Lower leg skin (tissue), 3 donors: ENCODE data around the gene ELF5.

Experiments used
- CTCF ChIP-seq, 3 donors: fragments of 450-650 bp; IDR thresholded peaks; one replicate each; pipeline ENCODE4 v1.5.1; 2016; ENCODE audit warnings: antibody characterized with exemption in 3 of 3, mild to moderate bottlenecking in 3 of 3, moderate library complexity in 2 of 3
- POLR2A ChIP-seq, 2 donors: fragments of 450-650 bp; IDR thresholded peaks; one replicate each; pipeline ENCODE4 v1.6.1; 2016 to 2017; ENCODE audit warnings: antibody characterized with exemption in 2 of 2, mild to moderate bottlenecking in 1 of 2, moderate library complexity in 1 of 2

- TF ChIP-seq CTCF (IDR thresholded peaks at IDR 0.05) = no peak
- no peak for TF ChIP-seq POLR2A (IDR thresholded peaks at IDR 0.05)
Observed at GRCh38 chr11:34457607-34458006, 56.0 kb downstream of the ELF5 start.
